ENCODE results near the gene OPTC. TPM values are rescaled to one million over a fixed set of nuclear protein-coding genes. Genes with fewer than 3 reads are reported as not detected.
"Not testable (repeated sequence)": the region's sequence is repeated elsewhere in the genome, so short reads cannot be mapped to it uniquely, and the experiment has no call there.

OPTC gene
- total RNA-seq = not detected in 2 replicates

DNA sequence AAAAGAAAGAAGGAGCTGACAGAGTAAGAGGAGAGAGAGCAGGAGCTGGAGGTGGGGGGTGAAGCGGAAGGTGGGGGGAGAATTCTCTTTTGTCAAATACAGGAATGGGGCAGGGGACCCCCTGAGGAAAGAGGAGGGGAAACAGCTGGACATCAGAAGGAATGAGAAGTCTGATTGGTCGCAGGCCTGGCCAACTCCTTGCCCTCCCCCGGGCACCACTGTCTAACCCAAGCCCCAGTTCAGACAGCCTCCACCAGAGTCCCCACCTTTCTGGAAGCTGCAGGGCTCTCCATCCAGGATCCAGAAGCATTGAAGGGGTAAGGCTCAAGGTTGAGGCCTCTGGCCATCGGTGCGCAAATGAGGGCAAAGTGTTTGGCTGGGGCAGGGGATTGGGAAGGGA lies at the start of gene OPTC:
OPTC (plus strand) TSS at position 253 of the 400 bp plus-strand sequence. CDS start 1,853 bp downstream, outside the sequence.
- Mint-ChIP-seq H3K27me3 (ENCODE audit: insufficient read depth) (peaks cover 24% of the 10 kb centered on the region), H3K4me1 (ENCODE audit: low read depth) (peaks cover 5% of the 10 kb centered on the region), H3K27ac (no peak within 1 kb of the TSS), H3K4me3 (no peak within 1 kb of the TSS), H3K9me3 (no peaks in the 10 kb centered on the region), H3K36me3 (ENCODE audit: low read depth) (no peaks in the 10 kb centered on the region)
- intact Hi-C loops (cut with micrococcal nuclease) = no loop called here
- no peak for DNase-seq (ENCODE audit: low spot score)

GRCh38 chr1:203444171-203444576 lies 49.8 kb upstream of the OPTC start:
- Mint-ChIP-seq H3K4me1 (ENCODE audit: low read depth) (no peaks in the 10 kb centered on the region), H3K36me3 (ENCODE audit: low read depth) (no peaks in the 10 kb centered on the region), H3K4me3 (no peak overlapping the region), H3K27ac (no peak overlapping the region), H3K27me3 (ENCODE audit: insufficient read depth) (peaks cover 24% of the 10 kb centered on the region), H3K9me3 (no peaks in the 10 kb centered on the region)
- DNase-seq (ENCODE audit: low spot score) = no peak
- intact Hi-C loops (cut with micrococcal nuclease) = loop anchor here (10.0 kb wide), 1 partner anchor 319 kb away; the partner anchor contains the start of gene ADORA1

DNA sequence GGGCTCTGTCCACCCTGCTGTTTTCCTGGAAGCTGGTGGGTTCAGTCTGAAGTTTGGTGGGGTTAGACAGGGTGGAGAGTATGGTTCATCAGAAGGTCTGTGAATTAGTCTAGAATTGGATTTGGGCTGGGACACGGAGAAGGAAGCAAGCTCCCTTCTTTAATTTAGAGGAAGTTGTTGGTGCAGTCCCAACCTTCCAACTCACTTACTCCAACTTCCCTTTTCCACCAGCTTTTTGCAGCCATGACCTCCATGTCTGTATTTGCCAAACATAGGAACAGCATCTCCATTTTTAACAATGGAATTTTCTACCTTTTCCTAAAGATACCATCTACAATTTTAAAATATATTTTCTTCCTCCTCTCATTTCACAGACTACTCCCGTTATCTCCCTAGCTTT lies 46.8 kb upstream of the OPTC start:
- Mint-ChIP-seq H3K4me1 (ENCODE audit: low read depth) (no peaks in the 10 kb centered on the region), H3K27me3 (ENCODE audit: insufficient read depth) (peaks cover 34% of the 10 kb centered on the region), H3K9me3 (no peaks in the 10 kb centered on the region), H3K27ac (no peak overlapping the region), H3K36me3 (ENCODE audit: low read depth) (no peaks in the 10 kb centered on the region), H3K4me3 (no peak overlapping the region)
- intact Hi-C loops (cut with micrococcal nuclease) = loop anchor here (10.0 kb wide), 1 partner anchor 322 kb away; the partner anchor contains the start of gene ADORA1
- no peak for DNase-seq (ENCODE audit: low spot score)

GRCh38 chr1:203447598-203447997 lies 46.4 kb upstream of the OPTC start:
- intact Hi-C loops (cut with micrococcal nuclease) = loop anchor here (10.0 kb wide), 1 partner anchor 323 kb away; the partner anchor contains the start of gene ADORA1
- peaks cover 31% of the 10 kb centered on the region for H3K27me3 Mint-ChIP-seq (ENCODE audit: insufficient read depth)
- H3K27ac Mint-ChIP-seq; H3K4me1 Mint-ChIP-seq (ENCODE audit: low read depth); H3K36me3 Mint-ChIP-seq (ENCODE audit: low read depth); H3K9me3 Mint-ChIP-seq; DNase-seq (ENCODE audit: low spot score); H3K4me3 Mint-ChIP-seq: not testable (repeated sequence)

- H3K4me1 Mint-ChIP-seq (ENCODE audit: low read depth) = no peaks in the 10 kb centered on the region
- no peak overlapping the region for H3K4me3 Mint-ChIP-seq
- H3K27ac Mint-ChIP-seq = no peak overlapping the region
- no peaks in the 10 kb centered on the region for H3K9me3 Mint-ChIP-seq
- peaks cover 29% of the 10 kb centered on the region for H3K27me3 Mint-ChIP-seq (ENCODE audit: insufficient read depth)
- DNase-seq (ENCODE audit: low spot score) = no peak
- H3K36me3 Mint-ChIP-seq (ENCODE audit: low read depth) = no peaks in the 10 kb centered on the region
- intact Hi-C loops (cut with micrococcal nuclease) = loop anchor here (10.0 kb wide), 1 partner anchor 324 kb away; the partner anchor contains the start of gene ADORA1
Observed at GRCh38 chr1:203448521-203449061, 45.4 kb upstream of the OPTC start.

- H3K27me3 Mint-ChIP-seq (ENCODE audit: insufficient read depth) = peaks cover 23% of the 10 kb centered on the region
- intact Hi-C loops (cut with micrococcal nuclease) = no loop called here
- no peaks in the 10 kb centered on the region for H3K9me3 Mint-ChIP-seq
- H3K4me3 Mint-ChIP-seq = no peak overlapping the region
- no peak overlapping the region for H3K27ac Mint-ChIP-seq
- DNase-seq (ENCODE audit: low spot score) = no peak
- H3K4me1 Mint-ChIP-seq (ENCODE audit: low read depth) = no peaks in the 10 kb centered on the region
- H3K36me3 Mint-ChIP-seq (ENCODE audit: low read depth) = no peaks in the 10 kb centered on the region
Observed at GRCh38 chr1:203450001-203450400, 44.0 kb upstream of the OPTC start.

DNA sequence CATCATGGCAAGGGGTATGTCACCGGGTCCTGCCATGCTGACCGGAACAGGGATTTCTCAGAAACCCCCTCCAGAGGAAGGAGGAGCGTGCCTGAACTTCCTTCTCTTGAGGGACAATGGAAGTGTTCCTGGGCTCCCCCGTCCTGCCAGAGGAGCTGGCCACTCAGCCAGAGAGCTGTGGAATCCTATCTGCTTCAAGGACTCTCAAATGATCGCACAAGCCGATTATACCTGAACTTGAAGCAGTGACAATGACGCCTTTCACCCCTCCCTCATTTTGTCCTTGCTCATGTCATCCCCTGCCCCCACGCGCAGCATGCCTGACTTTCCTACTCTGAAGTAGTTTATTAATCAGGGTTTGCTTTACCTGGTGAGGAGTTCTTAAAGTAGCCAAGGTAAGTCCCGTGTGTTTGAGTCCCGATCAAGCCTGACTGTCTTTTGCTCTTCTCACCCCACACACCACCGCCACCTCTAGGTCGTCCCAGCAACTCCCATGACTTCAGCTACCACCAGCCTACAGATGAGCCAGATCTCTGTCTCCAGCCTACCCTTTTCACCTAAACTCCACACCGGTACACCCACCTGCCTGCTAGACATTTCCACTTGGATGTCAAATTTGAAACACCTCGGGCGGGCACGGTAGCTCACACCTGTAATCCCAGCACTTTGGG lies 43.3 kb upstream of the OPTC start:
- Mint-ChIP-seq H3K27ac (no peak overlapping the region), H3K4me1 (ENCODE audit: low read depth) (no peaks in the 10 kb centered on the region), H3K36me3 (ENCODE audit: low read depth) (no peaks in the 10 kb centered on the region), H3K4me3 (no peak overlapping the region), H3K27me3 (ENCODE audit: insufficient read depth) (peaks cover 20% of the 10 kb centered on the region), H3K9me3 (no peaks in the 10 kb centered on the region)
- intact Hi-C loops (cut with micrococcal nuclease) = no loop called here
- DNase-seq (ENCODE audit: low spot score) = no peak

DNA sequence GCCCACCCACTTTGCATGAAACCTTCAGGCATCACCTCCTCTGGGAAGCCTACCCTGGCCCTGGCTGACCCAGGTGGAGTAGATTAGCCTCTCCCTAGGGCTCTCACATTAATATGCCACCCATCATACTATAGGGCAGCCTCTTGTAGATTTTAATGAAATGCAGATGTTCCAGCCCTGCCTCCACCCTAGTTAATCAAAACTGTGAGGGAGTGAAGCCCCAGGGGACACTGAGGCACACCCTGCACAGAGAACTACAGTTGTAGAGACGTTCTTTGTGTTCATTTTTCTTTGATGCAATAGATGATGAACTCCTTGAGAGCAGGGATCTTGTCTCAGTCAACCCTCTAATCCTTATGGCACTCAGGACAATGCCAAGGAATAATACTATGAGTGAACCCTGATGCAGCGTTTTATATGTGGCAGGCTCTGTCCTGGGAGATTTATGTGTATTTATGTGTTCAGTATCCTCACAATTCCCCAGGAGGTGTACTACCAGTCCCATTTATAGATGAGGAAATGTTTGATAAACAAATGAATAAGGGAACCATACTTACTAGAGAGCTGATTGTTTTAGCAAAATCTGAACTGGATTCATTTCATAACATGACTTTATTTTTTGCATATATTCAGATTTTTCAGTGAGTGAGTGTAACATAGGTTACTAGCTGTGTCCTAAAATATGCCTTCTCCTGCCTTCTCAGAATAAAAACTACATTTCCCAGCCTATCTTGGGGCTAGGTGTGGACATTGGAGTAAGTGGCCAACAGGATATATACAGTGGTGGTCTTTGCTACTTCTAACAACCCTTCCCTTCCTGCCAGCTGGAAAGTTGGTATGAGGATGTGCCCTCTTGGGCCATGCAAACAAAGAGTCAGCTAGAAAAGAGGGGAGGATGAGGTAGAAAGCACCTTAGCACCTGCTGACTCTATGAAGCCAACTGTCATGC lies 41.8 kb upstream of the OPTC start:
- no peaks in the 10 kb centered on the region for H3K4me1 Mint-ChIP-seq (ENCODE audit: low read depth)
- DNase-seq (ENCODE audit: low spot score) = no peak
- H3K9me3 Mint-ChIP-seq = no peaks in the 10 kb centered on the region
- H3K4me3 Mint-ChIP-seq = no peak overlapping the region
- intact Hi-C loops (cut with micrococcal nuclease) = no loop called here
- H3K36me3 Mint-ChIP-seq (ENCODE audit: low read depth) = no peaks in the 10 kb centered on the region
- H3K27me3 Mint-ChIP-seq (ENCODE audit: insufficient read depth) = peaks cover 26% of the 10 kb centered on the region
- no peak overlapping the region for H3K27ac Mint-ChIP-seq

DNA sequence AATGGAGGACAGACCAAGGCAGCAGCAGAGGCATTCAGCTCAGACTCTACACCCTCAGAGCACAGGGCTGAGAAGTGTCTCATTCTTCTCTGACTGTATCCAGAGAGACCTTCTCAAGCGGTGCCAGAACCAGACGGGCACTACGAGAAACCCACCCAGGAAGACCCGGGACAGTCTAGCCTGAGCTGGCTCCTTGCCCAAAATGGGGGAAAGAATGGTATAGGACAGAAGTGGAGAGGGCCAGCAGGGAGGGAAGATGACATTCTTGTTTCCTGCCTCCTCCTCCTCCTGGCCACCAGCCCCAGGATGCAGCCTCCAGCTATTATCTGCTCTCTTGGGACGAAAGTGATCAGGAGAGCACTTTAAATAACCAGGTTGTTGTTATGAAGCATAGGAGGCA lies 40.9 kb upstream of the OPTC start:
- Mint-ChIP-seq H3K27me3 (ENCODE audit: insufficient read depth) (peaks cover 21% of the 10 kb centered on the region), H3K36me3 (ENCODE audit: low read depth) (no peaks in the 10 kb centered on the region), H3K4me1 (ENCODE audit: low read depth) (no peaks in the 10 kb centered on the region), H3K9me3 (no peaks in the 10 kb centered on the region), H3K27ac (no peak overlapping the region), H3K4me3 (no peak overlapping the region)
- intact Hi-C loops (cut with micrococcal nuclease) = no loop called here
- no peak for DNase-seq (ENCODE audit: low spot score)

DNA sequence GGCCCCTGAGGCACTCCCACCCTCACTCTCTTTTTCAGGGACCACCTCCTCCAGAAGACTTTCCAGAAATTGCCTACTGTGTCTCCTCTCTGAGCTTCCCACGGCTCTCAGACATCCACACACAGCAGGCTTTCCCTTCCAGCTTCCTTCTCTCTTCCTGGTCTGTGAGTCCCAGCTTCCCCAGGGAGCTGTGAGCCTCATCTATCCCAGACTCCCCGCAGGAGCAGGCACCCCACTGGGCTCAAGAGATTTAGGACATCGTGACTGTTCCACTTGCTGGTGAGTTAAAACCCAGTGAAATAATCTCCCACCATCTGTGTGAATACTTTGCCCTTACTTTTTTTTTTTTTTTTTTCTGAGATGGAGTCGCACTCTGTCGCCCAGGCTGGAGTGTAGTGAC lies 40.3 kb upstream of the OPTC start:
- no peaks in the 10 kb centered on the region for H3K36me3 Mint-ChIP-seq (ENCODE audit: low read depth)
- H3K9me3 Mint-ChIP-seq = no peaks in the 10 kb centered on the region
- H3K4me1 Mint-ChIP-seq (ENCODE audit: low read depth) = no peaks in the 10 kb centered on the region
- no peak for DNase-seq (ENCODE audit: low spot score)
- intact Hi-C loops (cut with micrococcal nuclease) = no loop called here
- H3K27me3 Mint-ChIP-seq (ENCODE audit: insufficient read depth) = peaks cover 20% of the 10 kb centered on the region
- H3K27ac Mint-ChIP-seq = no peak overlapping the region
- H3K4me3 Mint-ChIP-seq = no peak overlapping the region

DNA sequence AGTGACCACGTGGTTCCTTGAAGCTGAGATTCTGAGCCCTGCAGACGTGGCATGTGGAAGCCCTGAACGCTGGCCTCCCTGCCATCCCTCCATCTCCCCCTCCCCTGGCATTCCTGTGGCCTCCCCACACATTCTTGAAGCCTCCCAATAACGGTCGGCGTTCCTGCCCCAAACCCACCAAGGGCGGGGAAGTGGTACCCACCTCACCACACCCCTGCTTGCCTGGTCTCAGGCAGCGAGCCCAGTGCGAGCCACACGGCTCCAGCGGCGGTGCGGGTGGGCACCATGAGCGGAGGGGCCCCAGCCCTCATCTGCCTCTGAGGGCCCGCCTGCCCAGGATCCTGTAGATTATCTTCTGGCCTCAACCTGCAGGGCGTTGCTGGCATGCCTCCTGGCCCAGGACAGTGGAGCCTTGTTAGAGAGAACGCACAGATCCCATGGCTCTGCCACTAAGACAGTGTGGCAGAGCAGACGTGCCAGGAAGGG lies 38.9 kb upstream of the OPTC start:
- DNase-seq (ENCODE audit: low spot score) = no peak
- no peaks in the 10 kb centered on the region for H3K36me3 Mint-ChIP-seq (ENCODE audit: low read depth)
- H3K9me3 Mint-ChIP-seq = no peaks in the 10 kb centered on the region
- H3K27me3 Mint-ChIP-seq (ENCODE audit: insufficient read depth) = peaks cover 17% of the 10 kb centered on the region
- intact Hi-C loops (cut with micrococcal nuclease) = no loop called here
- no peaks in the 10 kb centered on the region for H3K4me1 Mint-ChIP-seq (ENCODE audit: low read depth)
- no peak overlapping the region for H3K4me3 Mint-ChIP-seq
- no peak overlapping the region for H3K27ac Mint-ChIP-seq

GRCh38 chr1:203455706-203456105 lies 38.2 kb upstream of the OPTC start:
- H3K27ac Mint-ChIP-seq = no peak overlapping the region
- intact Hi-C loops (cut with micrococcal nuclease) = no loop called here
- DNase-seq (ENCODE audit: low spot score) = no peak
- peaks cover 18% of the 10 kb centered on the region for H3K27me3 Mint-ChIP-seq (ENCODE audit: insufficient read depth)
- no peaks in the 10 kb centered on the region for H3K36me3 Mint-ChIP-seq (ENCODE audit: low read depth)
- H3K4me1 Mint-ChIP-seq (ENCODE audit: low read depth) = no peaks in the 10 kb centered on the region
- no peaks in the 10 kb centered on the region for H3K9me3 Mint-ChIP-seq
- no peak overlapping the region for H3K4me3 Mint-ChIP-seq

- H3K4me3 Mint-ChIP-seq = no peak overlapping the region
- H3K9me3 Mint-ChIP-seq = no peaks in the 10 kb centered on the region
- no peak overlapping the region for H3K27ac Mint-ChIP-seq
- no peaks in the 10 kb centered on the region for H3K36me3 Mint-ChIP-seq (ENCODE audit: low read depth)
- intact Hi-C loops (cut with micrococcal nuclease) = no loop called here
- H3K27me3 Mint-ChIP-seq (ENCODE audit: insufficient read depth) = peaks cover 16% of the 10 kb centered on the region
- no peak for DNase-seq (ENCODE audit: low spot score)
- no peaks in the 10 kb centered on the region for H3K4me1 Mint-ChIP-seq (ENCODE audit: low read depth)
Observed at GRCh38 chr1:203456577-203456976, 37.4 kb upstream of the OPTC start.

Measured in activated T-helper 1 cell treated with anti-CD3 and anti-CD28 coated beads, Interleukin-12 subunit alpha, Interleukin-12 subunit beta, Interleukin-2, Interleukin-4 antibody, amounts not matched to agents 30 ng/mL and 10 ng/mL and 1 ng/mL, durations not matched to agents 14 hours and 24 hours and 36 hours (primary cell).